Measurements from ENCODE around the gene DUSP9. TPM values are rescaled to one million over a fixed set of nuclear protein-coding genes. Genes with fewer than 3 reads are reported as not detected.

The DUSP9 gene
- total RNA-seq, result not detected

GRCh38 chrX:153646620-153647373 is at the start of gene DUSP9:
TSS of gene DUSP9 (plus strand) at chrX:153647203. CDS start at chrX:153647954, 751 bp downstream.
- Histone ChIP-seq H3K27me3 (peaks cover 0 to 5% of the 10 kb centered on the region in 2 donors), H3K4me3 (no peak within 1 kb of the TSS), H3K4me1 (peaks cover 17% of the 10 kb centered on the region), H3K9me3 (no peaks in the 10 kb centered on the region), H3K27ac (no peak within 1 kb of the TSS), H3K36me3 (replicated peaks in 1 of 2; ENCODE audit: insufficient read depth in 1 of 2, low read depth in 2 of 2) (no peaks in the 10 kb centered on the region)
- DNase-seq (peak; percentile 26 to 54 (median 34)), ATAC-seq (peak; percentile 72)
- intact Hi-C loops (cut with DNase I), result no loop called here
- no peak for TF ChIP-seq POLR2A (IDR thresholded peaks at IDR 0.05)
- TF ChIP-seq, protein P1, sequence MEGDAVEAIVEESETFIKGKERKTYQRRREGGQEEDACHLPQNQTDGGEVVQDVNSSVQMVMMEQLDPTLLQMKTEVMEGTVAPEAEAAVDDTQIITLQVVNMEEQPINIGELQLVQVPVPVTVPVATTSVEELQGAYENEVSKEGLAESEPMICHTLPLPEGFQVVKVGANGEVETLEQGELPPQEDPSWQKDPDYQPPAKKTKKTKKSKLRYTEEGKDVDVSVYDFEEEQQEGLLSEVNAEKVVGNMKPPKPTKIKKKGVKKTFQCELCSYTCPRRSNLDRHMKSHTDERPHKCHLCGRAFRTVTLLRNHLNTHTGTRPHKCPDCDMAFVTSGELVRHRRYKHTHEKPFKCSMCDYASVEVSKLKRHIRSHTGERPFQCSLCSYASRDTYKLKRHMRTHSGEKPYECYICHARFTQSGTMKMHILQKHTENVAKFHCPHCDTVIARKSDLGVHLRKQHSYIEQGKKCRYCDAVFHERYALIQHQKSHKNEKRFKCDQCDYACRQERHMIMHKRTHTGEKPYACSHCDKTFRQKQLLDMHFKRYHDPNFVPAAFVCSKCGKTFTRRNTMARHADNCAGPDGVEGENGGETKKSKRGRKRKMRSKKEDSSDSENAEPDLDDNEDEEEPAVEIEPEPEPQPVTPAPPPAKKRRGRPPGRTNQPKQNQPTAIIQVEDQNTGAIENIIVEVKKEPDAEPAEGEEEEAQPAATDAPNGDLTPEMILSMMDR (IDR thresholded peaks at IDR 0.05), result peak in 1 of 7 experiments; percentile 4
- WGBS, 2 donors, result 9% methylated on average over 16 of the region's 53 CpGs; no CpG with 5 or more reads in 1 of the 2 donors

DNA sequence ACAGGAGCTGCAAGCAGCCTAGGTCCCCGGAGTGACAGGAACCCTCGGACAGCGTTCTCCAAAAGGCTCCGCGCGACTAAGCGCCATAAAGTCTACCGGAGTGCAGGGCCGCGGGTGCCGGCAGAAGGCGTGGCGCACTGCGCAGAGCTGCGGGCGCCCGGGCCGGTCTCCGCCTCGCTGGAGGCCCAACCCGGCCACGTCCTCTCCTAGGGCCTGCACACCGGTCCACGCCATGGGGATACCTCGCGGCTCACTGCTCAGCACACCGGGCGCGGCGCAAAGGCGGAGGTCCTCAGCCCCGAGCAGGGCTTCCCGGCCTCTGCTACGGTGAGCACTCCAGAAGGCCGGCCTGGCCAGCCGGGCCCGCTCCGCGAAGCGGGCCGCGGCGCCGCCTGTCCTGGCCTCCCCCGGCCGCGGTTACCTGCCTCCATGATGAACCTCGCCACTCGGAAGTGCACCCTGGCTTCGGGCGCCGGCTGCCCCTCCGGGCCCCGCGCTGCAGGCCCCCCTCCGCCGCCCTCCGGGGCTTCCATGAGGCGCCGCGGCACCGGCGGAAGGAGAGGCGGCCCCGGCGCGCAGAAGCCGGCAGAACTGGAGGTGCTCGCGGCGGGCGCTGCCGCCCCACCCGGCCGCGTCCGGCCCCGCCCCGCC is 48.3 kb upstream of the DUSP9 start, which contains the start of gene CCNQ:
Gene CCNQ, minus strand, starts transcription at position 599 of the 651 bp plus-strand sequence. Its CDS starts 66 bp downstream, at position 533.
- WGBS, 2 donors, result 1% methylated on average over 48 of the region's 79 CpGs; no CpG with 5 or more reads in 1 of the 2 donors
- intact Hi-C loops (cut with DNase I), result loop anchor here (5.0 kb wide), 1 partner anchor 646 kb away; no protein-coding TSS in a partner anchor
- H3K4me3 ChIP-seq, result peak within 1 kb of the TSS; percentile 51 to 69
- no peaks in the 10 kb centered on the region for H3K36me3 ChIP-seq (replicated peaks in 1 of 2; ENCODE audit: insufficient read depth in 1 of 2, low read depth in 2 of 2)
- H3K27me3 ChIP-seq, result no peaks in the 10 kb centered on the region
- ATAC-seq, result peak; percentile 48
- peak; percentile 33 to 44 (median 36) for TF ChIP-seq POLR2A (IDR thresholded peaks at IDR 0.05)
- TF ChIP-seq, protein P1 (IDR thresholded peaks at IDR 0.05), result no peak
- DNase-seq, result peak; percentile 15 to 37 (median 24)
- H3K4me1 ChIP-seq, result peaks cover 23% of the 10 kb centered on the region
- no peaks in the 10 kb centered on the region for H3K9me3 ChIP-seq
- H3K27ac ChIP-seq, result peak within 1 kb of the TSS in 3 of 4 donors; percentile 50 to 79 (median 75)

GRCh38 chrX:153599192-153600031 is 47.6 kb upstream of the DUSP9 start:
- 0% methylated on average over 3 to 26 of the region's 79 CpGs for WGBS, 2 donors
- no peaks in the 10 kb centered on the region for H3K36me3 ChIP-seq (replicated peaks in 1 of 2; ENCODE audit: insufficient read depth in 1 of 2, low read depth in 2 of 2)
- peak in 2 of 3 donors; percentile 28 to 40 for TF ChIP-seq POLR2A (IDR thresholded peaks at IDR 0.05)
- TF ChIP-seq, protein P1 (IDR thresholded peaks at IDR 0.05), result peak in 1 of 7 experiments; percentile 14
- H3K27ac ChIP-seq, result peak overlapping the region in 3 of 4 donors; percentile 50 to 79 (median 75)
- ATAC-seq, result peak; percentile 98
- H3K27me3 ChIP-seq, result no peaks in the 10 kb centered on the region
- no peaks in the 10 kb centered on the region for H3K9me3 ChIP-seq
- intact Hi-C loops (cut with DNase I), result loop anchor here (5.0 kb wide), 1 partner anchor 647 kb away; no protein-coding TSS in a partner anchor
- peaks cover 23% of the 10 kb centered on the region for H3K4me1 ChIP-seq
- DNase-seq, result peak; percentile 90 to 94 (median 92)
- peak overlapping the region in 1 of 2 donors; percentile 39 for H3K4me3 ChIP-seq

- Histone ChIP-seq H3K27me3 (no peaks in the 10 kb centered on the region), H3K27ac (no peak overlapping the region), H3K9me3 (no peaks in the 10 kb centered on the region), H3K4me3 (no peak overlapping the region), H3K4me1 (peaks cover 23% of the 10 kb centered on the region), H3K36me3 (replicated peaks in 1 of 2; ENCODE audit: insufficient read depth in 1 of 2, low read depth in 2 of 2) (no peaks in the 10 kb centered on the region)
- DNase-seq, result no peak
- intact Hi-C loops (cut with DNase I), result no loop called here
- TF ChIP-seq POLR2A (IDR thresholded peaks at IDR 0.05), result no peak
- TF ChIP-seq, protein P1 (IDR thresholded peaks at IDR 0.05), result no peak
- 0 to 23% methylated on average over 2 of the region's 2 CpGs for WGBS, 2 donors
- no peak for ATAC-seq
These were observed 47.0 kb upstream of the DUSP9 start for GRCh38 chrX:153600032-153600373.

Measured in body of pancreas (tissue), 4 donors.